ENCODE results near the gene COMTD1. TPM values are rescaled to one million over a fixed set of nuclear protein-coding genes. Genes with fewer than 3 reads are reported as not detected.
"Not testable (repeated sequence)": the region's sequence is repeated elsewhere in the genome, so short reads cannot be mapped to it uniquely, and the experiment has no call there.

Gene COMTD1
- polyA plus RNA-seq, 3 donors, result 15.6 to 16.5 (median 16.1) TPM

DNA sequence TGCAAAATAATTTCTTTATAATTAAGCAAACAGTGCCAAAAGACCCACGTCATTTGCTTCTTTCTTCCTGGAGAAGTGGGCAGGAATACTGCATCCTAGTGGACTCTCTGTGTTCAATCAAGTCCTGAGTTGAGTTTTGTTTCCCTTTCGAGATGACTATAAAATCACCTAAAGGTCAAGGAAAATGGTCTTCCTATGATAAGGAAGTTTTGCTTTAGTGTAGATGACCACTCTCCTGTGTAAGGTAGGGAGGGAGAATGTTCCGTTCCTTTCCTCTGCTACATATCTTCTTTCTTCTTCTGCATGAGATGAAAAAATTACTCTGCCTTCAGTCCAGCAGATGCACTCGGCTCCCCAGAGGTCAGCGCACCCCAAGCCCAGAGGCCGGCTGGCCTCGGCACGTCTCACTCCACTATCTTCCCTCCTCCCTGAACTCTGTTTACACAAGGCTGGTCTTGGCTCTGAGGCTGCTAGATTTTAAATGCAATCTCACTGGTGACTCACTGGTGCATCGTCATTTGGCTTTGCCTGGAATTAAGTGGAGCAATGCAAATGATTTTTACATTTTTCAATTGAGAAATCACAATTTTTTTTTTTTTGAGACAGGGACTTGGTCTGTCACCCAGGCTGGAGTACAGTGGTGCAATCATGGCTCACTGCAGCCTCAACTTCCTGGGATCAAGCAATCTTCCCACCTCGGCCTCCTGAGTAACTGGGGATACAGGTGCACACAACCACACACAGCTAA lies 43.8 kb downstream of the COMTD1 start:
- Histone ChIP-seq H4K20me1 (ENCODE audit: insufficient read depth, low read length) (peaks cover 8% of the 10 kb centered on the region), H3K4me1 (ENCODE audit: control insufficient read depth in 1 of 2, insufficient read depth in 2 of 2, low read length in 2 of 2) (peaks cover 19 to 22% of the 10 kb centered on the region in 2 donors), H3K9me3 (replicated peaks in 1 of 2; ENCODE audit: control insufficient read depth in 1 of 2, insufficient read depth in 1 of 2, low read length in 2 of 2) (no peaks in the 10 kb centered on the region), H3K9ac (ENCODE audit: insufficient read depth, low read length, poor library complexity, severe bottlenecking) (no peak overlapping the region), H3K79me2 (ENCODE audit: insufficient read depth, low read length) (no peaks in the 10 kb centered on the region), H3K4me3 (replicated peaks in 1 of 3; ENCODE audit: low read depth in 2 of 3, low read length in 3 of 3) (peak overlapping the region in 1 of 3 experiments; percentile 7), H3K27me3 (ENCODE audit: control insufficient read depth in 2 of 2, insufficient read depth in 2 of 2, low read length in 2 of 2) (no peaks in the 10 kb centered on the region), H3K4me2 (replicated peaks; ENCODE audit: extremely low read depth, low read length, poor library complexity, severe bottlenecking) (peak overlapping the region; percentile 46), H3K36me3 (replicated peaks in 1 of 2; ENCODE audit: control insufficient read depth in 1 of 2, insufficient read depth in 2 of 2, low read length in 2 of 2) (no peaks in the 10 kb centered on the region), H2AFZ (ENCODE audit: insufficient read depth, low read depth, low read length, poor library complexity, severe bottlenecking) (no peak overlapping the region), H3K27ac (ENCODE audit: low read depth in 1 of 2, low read length in 2 of 2) (peak overlapping the region; percentile 69 to 87)
- TF ChIP-seq, protein P1, sequence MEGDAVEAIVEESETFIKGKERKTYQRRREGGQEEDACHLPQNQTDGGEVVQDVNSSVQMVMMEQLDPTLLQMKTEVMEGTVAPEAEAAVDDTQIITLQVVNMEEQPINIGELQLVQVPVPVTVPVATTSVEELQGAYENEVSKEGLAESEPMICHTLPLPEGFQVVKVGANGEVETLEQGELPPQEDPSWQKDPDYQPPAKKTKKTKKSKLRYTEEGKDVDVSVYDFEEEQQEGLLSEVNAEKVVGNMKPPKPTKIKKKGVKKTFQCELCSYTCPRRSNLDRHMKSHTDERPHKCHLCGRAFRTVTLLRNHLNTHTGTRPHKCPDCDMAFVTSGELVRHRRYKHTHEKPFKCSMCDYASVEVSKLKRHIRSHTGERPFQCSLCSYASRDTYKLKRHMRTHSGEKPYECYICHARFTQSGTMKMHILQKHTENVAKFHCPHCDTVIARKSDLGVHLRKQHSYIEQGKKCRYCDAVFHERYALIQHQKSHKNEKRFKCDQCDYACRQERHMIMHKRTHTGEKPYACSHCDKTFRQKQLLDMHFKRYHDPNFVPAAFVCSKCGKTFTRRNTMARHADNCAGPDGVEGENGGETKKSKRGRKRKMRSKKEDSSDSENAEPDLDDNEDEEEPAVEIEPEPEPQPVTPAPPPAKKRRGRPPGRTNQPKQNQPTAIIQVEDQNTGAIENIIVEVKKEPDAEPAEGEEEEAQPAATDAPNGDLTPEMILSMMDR (IDR thresholded peaks at IDR 0.05), result no peak
- Mint-ChIP-seq H3K36me3 (peaks cover 11 to 13% of the 10 kb centered on the region in 2 donors), H3K27me3 (ENCODE audit: low read depth in 3 of 3) (peaks cover 0 to 2% (median 0%) of the 10 kb centered on the region in 3 donors), H3K9me3 (no peaks in the 10 kb centered on the region), H3K4me3 (peak overlapping the region; percentile 69 to 87), H3K27ac (peak overlapping the region; percentile 96 to 99 (median 99)), H3K4me1 (peaks cover 23% of the 10 kb centered on the region)
- DNase-seq, result peak; percentile 87 to 93 (median 91)
- WGBS (ENCODE audit: insufficient coverage), result 21% methylated on average over 6 of the region's 10 CpGs
- intact Hi-C loops (cut with micrococcal nuclease), result no loop called here

DNA sequence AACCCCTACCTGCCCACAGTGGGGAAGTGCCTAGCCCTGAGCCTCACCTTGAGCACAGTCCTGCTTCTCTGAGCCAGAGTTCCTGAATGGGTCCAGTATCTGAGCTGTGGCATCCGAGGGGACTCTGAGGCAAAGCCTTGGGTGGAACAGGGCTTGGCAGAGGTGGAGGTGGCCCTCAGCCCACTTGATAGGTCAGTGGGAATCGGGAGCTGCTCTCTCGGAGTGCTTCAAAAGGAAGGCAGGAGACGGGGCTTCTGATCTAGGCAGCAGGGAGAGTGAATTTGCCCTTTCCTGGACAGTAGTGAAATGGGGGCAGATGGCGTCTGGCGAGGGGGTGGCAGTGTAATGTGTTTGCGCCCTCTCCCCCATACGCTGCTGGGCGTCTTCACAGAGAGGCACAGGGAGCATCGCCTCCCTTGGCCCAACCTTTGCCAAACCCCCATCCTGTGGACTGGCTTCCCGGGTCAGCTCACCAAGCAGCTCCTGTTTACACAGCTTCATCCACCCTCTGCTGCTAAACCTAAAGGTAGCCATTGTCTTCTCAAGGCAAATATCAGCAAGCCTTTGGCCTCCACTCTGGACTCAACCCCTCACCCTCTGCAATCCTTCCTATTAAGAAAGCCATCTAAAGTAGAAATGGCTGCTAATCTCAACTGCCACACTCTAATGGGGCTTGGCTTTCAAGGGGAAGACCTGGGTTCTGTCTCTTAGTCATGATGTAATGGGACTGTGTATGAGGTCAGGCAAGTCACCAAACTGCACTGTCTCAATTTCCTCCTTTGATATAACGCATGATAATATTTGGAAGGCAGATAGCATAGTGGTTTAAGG lies 46.3 kb downstream of the COMTD1 start:
- Histone ChIP-seq H4K20me1 (ENCODE audit: insufficient read depth, low read length) (peaks cover 12% of the 10 kb centered on the region), H2AFZ (ENCODE audit: insufficient read depth, low read depth, low read length, poor library complexity, severe bottlenecking) (no peak overlapping the region), H3K9me3 (replicated peaks in 1 of 2; ENCODE audit: control insufficient read depth in 1 of 2, insufficient read depth in 1 of 2, low read length in 2 of 2) (no peaks in the 10 kb centered on the region), H3K27ac (ENCODE audit: low read depth in 1 of 2, low read length in 2 of 2) (no peak overlapping the region), H3K4me2 (replicated peaks; ENCODE audit: extremely low read depth, low read length, poor library complexity, severe bottlenecking) (no peak overlapping the region), H3K9ac (ENCODE audit: insufficient read depth, low read length, poor library complexity, severe bottlenecking) (no peak overlapping the region), H3K79me2 (ENCODE audit: insufficient read depth, low read length) (no peaks in the 10 kb centered on the region), H3K4me1 (ENCODE audit: control insufficient read depth in 1 of 2, insufficient read depth in 2 of 2, low read length in 2 of 2) (peaks cover 19 to 22% of the 10 kb centered on the region in 2 donors), H3K36me3 (replicated peaks in 1 of 2; ENCODE audit: control insufficient read depth in 1 of 2, insufficient read depth in 2 of 2, low read length in 2 of 2) (peaks cover 0 to 8% of the 10 kb centered on the region in 2 donors), H3K4me3 (replicated peaks in 1 of 3; ENCODE audit: low read depth in 2 of 3, low read length in 3 of 3) (no peak overlapping the region), H3K27me3 (ENCODE audit: control insufficient read depth in 2 of 2, insufficient read depth in 2 of 2, low read length in 2 of 2) (no peaks in the 10 kb centered on the region)
- DNase-seq, result peak in 1 of 3 donors; percentile 37
- Mint-ChIP-seq H3K9me3 (no peaks in the 10 kb centered on the region), H3K4me3 (no peak overlapping the region), H3K27me3 (ENCODE audit: low read depth in 3 of 3) (peaks cover 0 to 1% (median 0%) of the 10 kb centered on the region in 3 donors), H3K36me3 (peaks cover 9 to 17% of the 10 kb centered on the region in 2 donors), H3K4me1 (peaks cover 23% of the 10 kb centered on the region), H3K27ac (peak overlapping the region in 6 of 7 donors; percentile 29 to 85 (median 56))
- intact Hi-C loops (cut with micrococcal nuclease), result loop anchor here (2.0 to 5.0 kb wide), 2 partner anchors 41 to 43 kb away; no protein-coding TSS in a partner anchor
- WGBS (ENCODE audit: insufficient coverage), result 97% methylated on average over 8 of the region's 12 CpGs
- TF ChIP-seq, protein P1 (IDR thresholded peaks at IDR 0.05), result no peak

DNA sequence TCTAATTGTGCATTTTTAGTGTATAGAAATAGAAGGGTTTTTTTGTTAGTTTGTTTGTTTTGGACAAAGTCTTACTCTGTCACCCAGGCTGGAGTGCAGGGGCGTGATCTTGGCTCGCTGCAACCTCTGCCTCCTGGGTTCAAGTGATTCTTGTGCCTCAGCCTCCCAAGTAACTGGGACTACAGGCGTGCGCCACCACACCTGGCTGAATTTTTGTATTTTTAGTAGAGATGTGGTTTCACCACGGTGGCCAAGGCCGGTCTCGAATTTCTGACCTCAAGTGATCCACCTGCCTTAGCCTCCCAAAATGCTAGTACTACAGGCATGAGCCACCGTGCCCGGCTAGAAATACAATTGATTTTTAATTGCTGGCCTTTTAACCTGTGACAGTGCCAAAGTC lies 47.2 kb downstream of the COMTD1 start:
- H3K4me1 ChIP-seq (ENCODE audit: control insufficient read depth in 1 of 2, insufficient read depth in 2 of 2, low read length in 2 of 2), result peaks cover 19 to 22% of the 10 kb centered on the region in 2 donors
- not testable (repeated sequence) for DNase-seq; H3K4me3 Mint-ChIP-seq; H3K27me3 Mint-ChIP-seq (ENCODE audit: low read depth in 3 of 3); H3K36me3 ChIP-seq (replicated peaks in 1 of 2; ENCODE audit: control insufficient read depth in 1 of 2, insufficient read depth in 2 of 2, low read length in 2 of 2); H3K4me2 ChIP-seq (replicated peaks; ENCODE audit: extremely low read depth, low read length, poor library complexity, severe bottlenecking); H3K9ac ChIP-seq (ENCODE audit: insufficient read depth, low read length, poor library complexity, severe bottlenecking); H2AFZ ChIP-seq (ENCODE audit: insufficient read depth, low read depth, low read length, poor library complexity, severe bottlenecking); H3K27me3 ChIP-seq (ENCODE audit: control insufficient read depth in 2 of 2, insufficient read depth in 2 of 2, low read length in 2 of 2); H3K27ac ChIP-seq (ENCODE audit: low read depth in 1 of 2, low read length in 2 of 2); H3K4me3 ChIP-seq (replicated peaks in 1 of 3; ENCODE audit: low read depth in 2 of 3, low read length in 3 of 3); H3K9me3 Mint-ChIP-seq; H3K79me2 ChIP-seq (ENCODE audit: insufficient read depth, low read length); H3K9me3 ChIP-seq (replicated peaks in 1 of 2; ENCODE audit: control insufficient read depth in 1 of 2, insufficient read depth in 1 of 2, low read length in 2 of 2)
- intact Hi-C loops (cut with micrococcal nuclease), result loop anchor here (2.0 to 5.0 kb wide), 2 partner anchors 42 to 44 kb away; no protein-coding TSS in a partner anchor
- Mint-ChIP-seq H3K36me3 (peaks cover 7 to 18% of the 10 kb centered on the region in 2 donors), H3K27ac (peak overlapping the region in 1 of 7 donors; percentile 50), H3K4me1 (peaks cover 23% of the 10 kb centered on the region)
- peaks cover 12% of the 10 kb centered on the region for H4K20me1 ChIP-seq (ENCODE audit: insufficient read depth, low read length)
- 93% methylated on average over 2 of the region's 9 CpGs for WGBS (ENCODE audit: insufficient coverage)

Data from CD14-positive monocyte (primary cell).